Stomach (tissue), 9 donors: Measurements from ENCODE around the gene ZCWPW1. TPM values are rescaled to one million over a fixed set of nuclear protein-coding genes. Genes with fewer than 3 reads are reported as not detected.

Experiments used
- DNase-seq, 2 donors: peaks; one replicate each; pipeline versions ENCODE4 v3.0.0 to v3.0.0-alpha.2; 2013 to 2019
- H3K27ac ChIP-seq, 5 donors: fragments of 200-600 bp in 4 of 5; sonication (generic) in 4 of 5; one replicate each; pipeline ENCODE4 v1.5.1; 2013 to 2019; ENCODE audit warnings: mild to moderate bottlenecking in 1 of 5, moderate library complexity in 1 of 5
- H3K27me3 ChIP-seq, 3 donors: fragments of 200-600 bp; sonication (generic); one replicate each; pipeline ENCODE4 v1.5.1; 2017 to 2019; ENCODE audit warnings: mixed run types in 1 of 3
- H3K36me3 ChIP-seq, 4 donors: fragments of 200-600 bp; sonication (generic); 1 replicate in 3 of 4; 2 replicates in 1 of 4; pipeline ENCODE4 v1.5.1; 2016 to 2019
- H3K4me1 ChIP-seq, 4 donors: fragments of 200-600 bp; sonication (generic); one replicate each; pipeline ENCODE4 v1.5.1; 2016 to 2019
- H3K4me3 ChIP-seq, 4 donors: fragments of 200-600 bp; sonication (generic) in 3 of 4; one replicate each; pipeline ENCODE4 v1.5.1; 2016 to 2019; ENCODE audit warnings: mild to moderate bottlenecking in 1 of 4
- H3K9me3 ChIP-seq, 4 donors: fragments of 200-600 bp; sonication (generic); one replicate each; pipeline ENCODE4 v1.5.1; 2016 to 2019
- EP300 ChIP-seq: sonication (generic); formaldehyde crosslinking; IDR thresholded peaks from one replicate; pipeline ENCODE4 v1.6.1; 2017; ENCODE audit warnings: antibody characterized with exemption
- POLR2A ChIP-seq, 4 donors: fragments of 450-650 bp; IDR thresholded peaks; one replicate each; pipeline ENCODE4 v1.6.1; 2016; ENCODE audit warnings: antibody characterized with exemption in 4 of 4, control low read depth in 2 of 4, mild to moderate bottlenecking in 1 of 4, moderate library complexity in 1 of 4
- POLR2AphosphoS5 ChIP-seq, 3 donors: sonication (generic); formaldehyde crosslinking; IDR thresholded peaks; one replicate each; pipeline ENCODE4 v1.6.1; 2016; ENCODE audit warnings: antibody characterized with exemption in 3 of 3
- WGBS, 5 donors: extraction: QIAGEN DNeasy Blood & Tissue Kit in 3 of 5; methylation state at CpG; one replicate each; pipeline versions ENCODE4 v1.1.5 to v1.1.7; 2013 to 2018; 5-methylcytosine and 5-hydroxymethylcytosine counted together
- intact Hi-C: fragments of 100-400 bp; cut with DNase I; formaldehyde crosslinking; loops from one replicate; pipeline ENCODE4 v1.15.1; 2023; ENCODE audit warnings: low total_unique reads
- polyA plus RNA-seq, 3 donors: library from polyadenylated mRNA; stranded (reverse); fragments of 200-250 nt; gene quantifications; one replicate each; pipeline ENCODE4 v1.2.3, GENCODE V29; 2013
- total RNA-seq, 5 donors: library from RNA; depleted of rRNA; stranded (reverse); fragments of >200 nt; gene quantifications; one replicate each; pipeline versions ENCODE4 v1.1.0 to v1.2.3, GENCODE V29; 2014 to 2016
- TF ChIP-seq, protein P1 (sequence below), 7 experiments: fragments of 450-650 bp in 4 of 7; fragments of 200-600 bp in 3 of 7; sonication (generic) in 3 of 7; IDR thresholded peaks; one replicate each; pipeline ENCODE4 v1.5.1; 2016 to 2019; ENCODE audit warnings: antibody characterized with exemption in 7 of 7, control low read depth in 2 of 7, mild to moderate bottlenecking in 1 of 7
- donor health status: healthy with polysubstance abuse.
- donor health status: Bipolar disorder and iron deficiency.
- donor health status: healthy.

ZCWPW1 gene
- total and polyA plus RNA-seq, 8 donors: 0.89 to 44.3 (median 5.2) TPM; not detected in 1

- H3K36me3 ChIP-seq: peaks cover 55 to 97% (median 95%) of the 10 kb centered on the region in 4 donors
- intact Hi-C loops: no loop called here
- no peak overlapping the region for H3K27ac ChIP-seq
- no peaks in the 10 kb centered on the region for H3K9me3 ChIP-seq
- peaks cover 0 to under 1% (median 0%) of the 10 kb centered on the region in 4 donors for H3K4me1 ChIP-seq
- TF ChIP-seq EP300 (no peak), POLR2AphosphoS5 (IDR thresholded peaks at IDR 0.05) (no peak), POLR2A (IDR thresholded peaks at IDR 0.05) (no peak)
- H3K27me3 ChIP-seq: no peaks in the 10 kb centered on the region
- H3K4me3 ChIP-seq: no peak overlapping the region
- DNase-seq: no peak
- 87 to 92% (median 89%) methylated on average over 3 of the region's 3 CpGs for WGBS, 5 donors
These were observed 68.2 kb downstream of the ZCWPW1 start for GRCh38 chr7:100360135-100360854.

- DNase-seq: no peak
These were observed 69.7 kb downstream of the ZCWPW1 start for GRCh38 chr7:100358857-100359212.

GRCh38 chr7:100358027-100358856 lies 70.3 kb downstream of the ZCWPW1 start, which contains the start of gene PILRB:
PILRB (plus strand) TSS chr7:100358117; CDS start chr7:100358303, 186 bp downstream.
- TF ChIP-seq POLR2AphosphoS5 (IDR thresholded peaks at IDR 0.05): no peak
- no peak for TF ChIP-seq POLR2A (IDR thresholded peaks at IDR 0.05)
- TF ChIP-seq EP300: no peak
- 70 to 77% (median 75%) methylated on average over 8 to 11 of the region's 11 CpGs for WGBS, 5 donors
- H3K4me3 ChIP-seq: no peak within 1 kb of the TSS
- intact Hi-C loops: loop anchor here (10.0 kb wide), 1 partner anchor 57 kb away; no protein-coding TSS in a partner anchor
- H3K36me3 ChIP-seq: peaks cover 72 to 100% (median 100%) of the 10 kb centered on the region in 4 donors
- no peaks in the 10 kb centered on the region for H3K4me1 ChIP-seq
- H3K27ac ChIP-seq: peak within 1 kb of the TSS in 2 of 5 donors; percentile 14 to 47
- DNase-seq: no peak
- H3K27me3 ChIP-seq: no peaks in the 10 kb centered on the region
- no peaks in the 10 kb centered on the region for H3K9me3 ChIP-seq

More at GRCh38 chr7:100358857-100359212, 69.7 kb downstream of the ZCWPW1 start:
- Histone ChIP-seq H3K4me3 (no peak overlapping the region), H3K4me1 (no peaks in the 10 kb centered on the region), H3K27me3 (no peaks in the 10 kb centered on the region), H3K36me3 (peaks cover 68 to 100% (median 100%) of the 10 kb centered on the region in 4 donors), H3K27ac (no peak overlapping the region), H3K9me3 (no peaks in the 10 kb centered on the region)
- TF ChIP-seq POLR2A (IDR thresholded peaks at IDR 0.05) (no peak), POLR2AphosphoS5 (IDR thresholded peaks at IDR 0.05) (no peak), EP300 (no peak)
- TF ChIP-seq, protein P1, sequence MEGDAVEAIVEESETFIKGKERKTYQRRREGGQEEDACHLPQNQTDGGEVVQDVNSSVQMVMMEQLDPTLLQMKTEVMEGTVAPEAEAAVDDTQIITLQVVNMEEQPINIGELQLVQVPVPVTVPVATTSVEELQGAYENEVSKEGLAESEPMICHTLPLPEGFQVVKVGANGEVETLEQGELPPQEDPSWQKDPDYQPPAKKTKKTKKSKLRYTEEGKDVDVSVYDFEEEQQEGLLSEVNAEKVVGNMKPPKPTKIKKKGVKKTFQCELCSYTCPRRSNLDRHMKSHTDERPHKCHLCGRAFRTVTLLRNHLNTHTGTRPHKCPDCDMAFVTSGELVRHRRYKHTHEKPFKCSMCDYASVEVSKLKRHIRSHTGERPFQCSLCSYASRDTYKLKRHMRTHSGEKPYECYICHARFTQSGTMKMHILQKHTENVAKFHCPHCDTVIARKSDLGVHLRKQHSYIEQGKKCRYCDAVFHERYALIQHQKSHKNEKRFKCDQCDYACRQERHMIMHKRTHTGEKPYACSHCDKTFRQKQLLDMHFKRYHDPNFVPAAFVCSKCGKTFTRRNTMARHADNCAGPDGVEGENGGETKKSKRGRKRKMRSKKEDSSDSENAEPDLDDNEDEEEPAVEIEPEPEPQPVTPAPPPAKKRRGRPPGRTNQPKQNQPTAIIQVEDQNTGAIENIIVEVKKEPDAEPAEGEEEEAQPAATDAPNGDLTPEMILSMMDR (IDR thresholded peaks at IDR 0.05): no peak
- intact Hi-C loops: loop anchor here (10.0 kb wide), 1 partner anchor 56 kb away; no protein-coding TSS in a partner anchor
- WGBS, 5 donors: 93 to 97% (median 96%) methylated on average over 5 to 8 of the region's 8 CpGs

DNA sequence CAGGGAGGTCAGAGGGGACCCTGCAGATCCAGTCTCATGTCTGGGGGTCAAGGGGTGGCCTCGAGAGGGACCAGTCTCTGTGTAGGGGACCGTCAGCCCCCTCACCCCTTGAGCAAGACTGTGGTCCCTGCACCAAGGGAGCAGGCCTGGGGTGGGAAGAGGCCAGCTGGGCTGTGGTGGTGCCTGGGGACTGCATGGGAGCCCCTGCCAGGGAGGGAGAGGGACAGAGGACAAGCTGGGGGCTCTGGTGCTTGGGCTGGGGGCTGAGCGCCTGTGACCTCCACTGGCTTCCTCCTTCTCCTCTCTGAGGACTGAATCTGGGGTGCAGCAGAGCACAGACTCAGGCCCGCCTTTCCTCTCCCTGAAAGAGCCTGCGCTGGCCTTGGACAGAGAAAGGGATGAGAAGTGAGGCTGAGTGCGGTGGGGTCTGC lies 71.4 kb downstream of the ZCWPW1 start:
- DNase-seq: no peak
- intact Hi-C loops: loop anchor here (10.0 kb wide), 1 partner anchor 58 kb away; no protein-coding TSS in a partner anchor
- no peaks in the 10 kb centered on the region for H3K4me1 ChIP-seq
- WGBS, 5 donors: 89 to 93% (median 91%) methylated on average over 4 to 6 of the region's 6 CpGs
- TF ChIP-seq EP300 (no peak), POLR2AphosphoS5 (IDR thresholded peaks at IDR 0.05) (no peak), POLR2A (IDR thresholded peaks at IDR 0.05) (no peak)
- TF ChIP-seq, protein P1 (IDR thresholded peaks at IDR 0.05): no peak
- H3K27ac ChIP-seq: peak overlapping the region in 2 of 5 donors; percentile 14 to 47
- no peaks in the 10 kb centered on the region for H3K27me3 ChIP-seq
- H3K9me3 ChIP-seq: no peaks in the 10 kb centered on the region
- no peak overlapping the region for H3K4me3 ChIP-seq
- peaks cover 76 to 100% (median 100%) of the 10 kb centered on the region in 4 donors for H3K36me3 ChIP-seq
